Loucy (cell line): Measurements from ENCODE around the gene FIBIN.

Source experiments
- H2AFZ ChIP-seq: fragments of 200-600 bp; sonication (generic); 2 replicates; pipeline ENCODE4 v1.6.0; 2016; ENCODE audit warnings: antibody characterized with exemption, mild to moderate bottlenecking, low read length, moderate library complexity
- H3F3A ChIP-seq: fragments of 200-600 bp; 2 replicates; pipeline ENCODE4 v1.6.0; 2016; ENCODE audit warnings: antibody characterized with exemption, low read depth, mild to moderate bottlenecking
- H3K27me3 ChIP-seq: fragments of 200-600 bp; sonication (generic); 2 replicates; pipeline ENCODE4 v1.6.1; 2014; ENCODE audit warnings: low read length, mild to moderate bottlenecking; ENCODE audit not compliant: insufficient read depth, poor library complexity, severe bottlenecking
- H3K36me3 ChIP-seq: fragments of 200-600 bp; sonication (generic); 2 replicates; pipeline ENCODE4 v1.6.1; 2016; ENCODE audit warnings: low read length; ENCODE audit not compliant: insufficient read depth
- H3K4me1 ChIP-seq: fragments of 200-600 bp; sonication (generic); 2 replicates; pipeline ENCODE4 v1.5.1; 2014; ENCODE audit warnings: low read length, mild to moderate bottlenecking; ENCODE audit not compliant: insufficient read depth, poor library complexity, severe bottlenecking
- H3K4me2 ChIP-seq: fragments of 200-600 bp; sonication (generic); 2 replicates; pipeline ENCODE4 v1.6.0; 2014; ENCODE audit warnings: antibody characterized with exemption, low read length, low read depth, mild to moderate bottlenecking; ENCODE audit not compliant: poor library complexity, severe bottlenecking
- H3K4me3 ChIP-seq: fragments of 200-600 bp; sonication (generic); 2 replicates; pipeline ENCODE4 v1.5.1; 2014; ENCODE audit warnings: low read length, mild to moderate bottlenecking, mixed read lengths; ENCODE audit not compliant: poor library complexity, severe bottlenecking
- H3K79me2 ChIP-seq: fragments of 200-600 bp; sonication (generic); 2 replicates; pipeline ENCODE4 v1.6.1; 2014; ENCODE audit warnings: low read length; ENCODE audit not compliant: insufficient read depth
- H3K9ac ChIP-seq: fragments of 200-600 bp; sonication (generic); 2 replicates; pipeline ENCODE4 v1.6.0; 2014; ENCODE audit warnings: mild to moderate bottlenecking, low read depth, low read length, moderate library complexity; ENCODE audit not compliant: poor library complexity, severe bottlenecking
- H3K9me2 ChIP-seq: fragments of 200-600 bp; sonication (generic); replicated peaks from 2 replicates; pipeline ENCODE4 v1.6.1; 2016; ENCODE audit warnings: low read depth, low read length, mixed read lengths
- H3K9me3 ChIP-seq: fragments of 200-600 bp; sonication (generic); 2 replicates; pipeline ENCODE4 v1.6.1; 2014; ENCODE audit warnings: mild to moderate bottlenecking, antibody characterized with exemption, low read length, low read depth; ENCODE audit not compliant: insufficient read depth
- H4K20me1 ChIP-seq: fragments of 200-600 bp; sonication (generic); 2 replicates; pipeline ENCODE4 v1.6.0; 2014; ENCODE audit warnings: antibody characterized with exemption, low read length, mild to moderate bottlenecking; ENCODE audit not compliant: insufficient read depth, poor library complexity, severe bottlenecking
- EZH2phosphoT487 ChIP-seq: fragments of 200-600 bp; IDR thresholded peaks from 2 replicates; pipeline ENCODE4 v1.6.1; 2018; ENCODE audit warnings: antibody characterized with exemption, mild to moderate bottlenecking, moderate library complexity, borderline replicate concordance
- TF ChIP-seq, protein P1 (sequence below): fragments of 200-600 bp; sonication (generic); conservative IDR thresholded peaks from 2 replicates; pipeline ENCODE4 v1.5.1; 2014; ENCODE audit warnings: mild to moderate bottlenecking, antibody characterized with exemption, low read length

Gene FIBIN

DNA sequence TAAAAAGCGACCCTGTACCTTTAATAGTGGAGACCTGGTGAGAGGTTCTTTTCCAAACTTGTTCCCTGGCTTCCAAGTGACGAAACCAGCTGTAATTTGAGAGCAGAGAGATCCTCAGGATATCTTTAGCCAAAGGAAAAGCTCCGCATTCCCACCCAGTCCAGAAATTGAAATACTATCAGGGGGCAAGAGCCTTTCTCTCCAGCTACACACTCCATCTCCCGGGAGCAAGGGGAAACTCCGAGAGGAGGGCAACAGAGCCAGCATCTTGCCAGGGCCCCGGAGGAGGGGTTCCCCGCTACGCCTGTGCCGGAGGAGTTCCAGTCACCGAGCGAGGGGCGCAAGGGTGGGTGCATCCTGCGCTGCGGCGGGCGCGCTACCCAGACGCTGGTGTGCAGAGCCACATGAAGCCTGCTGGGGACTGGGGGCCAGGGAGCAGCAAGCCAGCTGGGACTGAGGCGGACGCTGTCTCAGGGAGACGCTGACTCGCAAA lies at the start of gene FIBIN:
TSS of gene FIBIN (plus strand) at position 148 of the 493 bp plus-strand sequence. CDS start 415 bp downstream, outside the sequence.
- Histone ChIP-seq H3K36me3 (no peaks in the 10 kb centered on the region), H3K79me2 (no peaks in the 10 kb centered on the region), H3F3A (no peaks in the 10 kb centered on the region), H3K4me2 (no peak within 1 kb of the TSS), H3K9ac (no peak within 1 kb of the TSS), H4K20me1 (no peaks in the 10 kb centered on the region), H3K4me1 (peaks cover 15% of the 10 kb centered on the region), H2AFZ (no peak within 1 kb of the TSS), H3K4me3 (no peak within 1 kb of the TSS), H3K9me3 (no peaks in the 10 kb centered on the region), H3K9me2 (no peaks in the 10 kb centered on the region), H3K27me3 (no peaks in the 10 kb centered on the region)
- TF ChIP-seq, protein P1, sequence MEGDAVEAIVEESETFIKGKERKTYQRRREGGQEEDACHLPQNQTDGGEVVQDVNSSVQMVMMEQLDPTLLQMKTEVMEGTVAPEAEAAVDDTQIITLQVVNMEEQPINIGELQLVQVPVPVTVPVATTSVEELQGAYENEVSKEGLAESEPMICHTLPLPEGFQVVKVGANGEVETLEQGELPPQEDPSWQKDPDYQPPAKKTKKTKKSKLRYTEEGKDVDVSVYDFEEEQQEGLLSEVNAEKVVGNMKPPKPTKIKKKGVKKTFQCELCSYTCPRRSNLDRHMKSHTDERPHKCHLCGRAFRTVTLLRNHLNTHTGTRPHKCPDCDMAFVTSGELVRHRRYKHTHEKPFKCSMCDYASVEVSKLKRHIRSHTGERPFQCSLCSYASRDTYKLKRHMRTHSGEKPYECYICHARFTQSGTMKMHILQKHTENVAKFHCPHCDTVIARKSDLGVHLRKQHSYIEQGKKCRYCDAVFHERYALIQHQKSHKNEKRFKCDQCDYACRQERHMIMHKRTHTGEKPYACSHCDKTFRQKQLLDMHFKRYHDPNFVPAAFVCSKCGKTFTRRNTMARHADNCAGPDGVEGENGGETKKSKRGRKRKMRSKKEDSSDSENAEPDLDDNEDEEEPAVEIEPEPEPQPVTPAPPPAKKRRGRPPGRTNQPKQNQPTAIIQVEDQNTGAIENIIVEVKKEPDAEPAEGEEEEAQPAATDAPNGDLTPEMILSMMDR: no peak
- no peak for TF ChIP-seq EZH2phosphoT487

DNA sequence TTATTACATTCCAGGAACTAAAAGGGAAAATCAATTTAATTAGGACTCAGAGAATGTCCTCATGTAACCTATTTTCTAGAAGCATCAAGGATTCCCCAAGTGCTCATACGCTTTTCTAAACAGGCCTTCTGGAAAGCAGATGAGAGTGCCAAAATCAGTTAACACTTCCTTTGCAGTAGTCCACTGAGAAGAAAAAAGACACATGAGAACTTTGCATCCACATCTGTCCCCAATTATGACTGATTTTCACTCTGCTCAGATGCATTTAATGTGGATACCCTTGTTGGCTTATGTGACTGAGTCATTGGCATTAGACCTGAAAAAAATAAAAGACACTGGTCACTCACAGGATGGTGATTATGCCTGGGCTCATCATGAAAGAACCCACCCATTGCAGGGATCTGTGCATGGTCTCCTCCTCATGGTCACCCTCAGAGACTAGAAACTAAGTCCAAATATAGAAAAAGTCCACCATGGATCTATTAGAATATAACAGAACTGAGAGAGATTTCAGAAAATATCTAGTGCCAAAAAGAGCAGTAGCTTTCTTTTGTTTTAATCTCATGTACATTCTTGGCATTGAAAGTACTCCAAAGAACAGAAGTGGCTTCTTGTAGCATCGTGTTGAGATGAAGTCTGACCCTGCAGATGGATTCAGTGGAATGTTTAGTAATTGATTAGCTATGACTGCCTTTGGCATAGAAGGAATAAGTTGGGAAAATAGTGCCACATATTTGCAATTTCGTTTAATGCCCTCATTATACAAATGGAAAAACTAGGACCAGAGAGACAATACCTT lies 48.8 kb upstream of the FIBIN start:
- H3F3A ChIP-seq: 0 out of 2 replicates have a peak, but pooled peaks cover 3% of the 10 kb centered on the region
- H3K9me3 ChIP-seq: no peaks in the 10 kb centered on the region

GRCh38 chr11:26946257-26946716 lies 47.6 kb upstream of the FIBIN start:
- no peaks in the 10 kb centered on the region for H3K9me2 ChIP-seq
- H3K27me3 ChIP-seq: no peaks in the 10 kb centered on the region
- no peak overlapping the region for H3K9ac ChIP-seq
- H3F3A ChIP-seq: 0 out of 2 replicates have a peak, but pooled peaks cover 3% of the 10 kb centered on the region
- no peaks in the 10 kb centered on the region for H4K20me1 ChIP-seq
- H3K9me3 ChIP-seq: no peaks in the 10 kb centered on the region
- no peaks in the 10 kb centered on the region for H3K36me3 ChIP-seq
- H2AFZ ChIP-seq: no peak overlapping the region
- H3K4me3 ChIP-seq: no peak overlapping the region
- no peaks in the 10 kb centered on the region for H3K79me2 ChIP-seq
- TF ChIP-seq, protein P1: no peak
- TF ChIP-seq EZH2phosphoT487: no peak
- H3K4me2 ChIP-seq: no peak overlapping the region
- peaks cover 3% of the 10 kb centered on the region for H3K4me1 ChIP-seq

More for the DNA sequence above, 48.8 kb upstream of the FIBIN start:
- no peak overlapping the region for H2AFZ ChIP-seq
- TF ChIP-seq EZH2phosphoT487: no peak
- TF ChIP-seq, protein P1: no peak
- H3K4me2 ChIP-seq: no peak overlapping the region
- no peaks in the 10 kb centered on the region for H3K27me3 ChIP-seq
- no peaks in the 10 kb centered on the region for H3K36me3 ChIP-seq
- H3K79me2 ChIP-seq: no peaks in the 10 kb centered on the region
- no peak overlapping the region for H3K4me3 ChIP-seq
- no peaks in the 10 kb centered on the region for H4K20me1 ChIP-seq
- no peaks in the 10 kb centered on the region for H3K9me2 ChIP-seq
- H3K4me1 ChIP-seq: peaks cover 3% of the 10 kb centered on the region
- H3K9ac ChIP-seq: no peak overlapping the region
